Measurements from ENCODE around the gene LIME1.
"Not testable (repeated sequence)": the region's sequence is repeated elsewhere in the genome, so short reads cannot be mapped to it uniquely, and the experiment has no call there.

LIME1 gene

GRCh38 chr20:63706027-63706695, 30.3 kb upstream of the LIME1 start:
- intact Hi-C loops (cut with DNase I) = loop anchor here (5.0 kb wide), 1 partner anchor 49 kb away; the partner anchor contains the start of gene RTEL1
- DNase-seq = no peak

- intact Hi-C loops (cut with DNase I) = loop anchor here (5.0 kb wide), 1 partner anchor 50 kb away; the partner anchor contains the start of gene RTEL1
- DNase-seq = peak in 41 of 42 donors; percentile 43 to 87 (median 70)
These were observed 29.5 kb upstream of the LIME1 start for GRCh38 chr20:63706852-63707557.

- peak; percentile 80 to 98 (median 95) for DNase-seq
- intact Hi-C loops (cut with DNase I) = loop anchor here (5.0 kb wide), 1 partner anchor 50 kb away; the partner anchor contains the start of gene RTEL1
These were observed 28.7 kb upstream of the LIME1 start, which contains the start of the genes ARFRP1 and ZGPAT for GRCh38 chr20:63707558-63708300. Gene ARFRP1 (minus strand): TSS chr20:63707976. CDS start chr20:63707091, 885 bp downstream. Gene ZGPAT (plus strand): TSS chr20:63708039. CDS start chr20:63708581, 542 bp downstream.

- peak in 1 of 42 donors; percentile 17 for DNase-seq
These were observed 27.9 kb upstream of the LIME1 start for GRCh38 chr20:63708301-63709148.

GRCh38 chr20:63709149-63709527, 27.3 kb upstream of the LIME1 start:
- no peak for DNase-seq
- intact Hi-C loops (cut with DNase I) = loop anchor here (5.0 kb wide), 1 partner anchor 52 kb away; the partner anchor contains the start of gene RTEL1

More at GRCh38 chr20:63708301-63709148, 27.9 kb upstream of the LIME1 start:
- intact Hi-C loops (cut with DNase I) = loop anchor here (5.0 kb wide), 1 partner anchor 51 kb away; the partner anchor contains the start of gene RTEL1

- intact Hi-C loops (cut with DNase I) = no loop called here
- DNase-seq = no peak
These were observed 25.3 kb upstream of the LIME1 start for GRCh38 chr20:63711085-63711645.

GRCh38 chr20:63712191-63712590, 24.3 kb upstream of the LIME1 start:
- intact Hi-C loops (cut with DNase I) = no loop called here
- no peak for DNase-seq

- DNase-seq = no peak
- intact Hi-C loops (cut with DNase I) = no loop called here
These were observed 21.6 kb upstream of the LIME1 start for GRCh38 chr20:63714858-63715257.

- intact Hi-C loops (cut with DNase I) = no loop called here
- no peak for DNase-seq
These were observed 17.5 kb upstream of the LIME1 start for GRCh38 chr20:63718996-63719395.

GRCh38 chr20:63722967-63723622, 13.4 kb upstream of the LIME1 start:
- intact Hi-C loops (cut with DNase I); DNase-seq: not testable (repeated sequence)

GRCh38 chr20:63730189-63730733, 6.2 kb upstream of the LIME1 start:
- peak in 24 of 42 donors; percentile 32 to 82 (median 59) for DNase-seq
- intact Hi-C loops (cut with DNase I) = not testable (repeated sequence)

GRCh38 chr20:63731410-63731809, 5.1 kb upstream of the LIME1 start:
- intact Hi-C loops (cut with DNase I) = no loop called here
- DNase-seq = no peak

GRCh38 chr20:63732118-63733095, 4.1 kb upstream of the LIME1 start:
- intact Hi-C loops (cut with DNase I) = no loop called here
- DNase-seq = no peak

- intact Hi-C loops (cut with DNase I) = no loop called here
- DNase-seq = no peak
These were observed 3.3 kb upstream of the LIME1 start for GRCh38 chr20:63733117-63733516.

GRCh38 chr20:63733579-63734081, 2.8 kb upstream of the LIME1 start:
- no peak for DNase-seq
- intact Hi-C loops (cut with DNase I) = no loop called here
